Pancreas (tissue), 10 donors: ENCODE results near the gene SLC26A3. TPM values are rescaled to one million over a fixed set of nuclear protein-coding genes. Genes with fewer than 3 reads are reported as not detected.
A peak's percentile ranks its signal among the peaks of the same experiment; 100 is the strongest.
"Not testable (repeated sequence)": the region's sequence is repeated elsewhere in the genome, so short reads cannot be mapped to it uniquely, and the experiment has no call there.

Experiments
- ATAC-seq, 4 donors: fragments of 200-7000 bp; cut with Tn5 transposase; one replicate each; pipeline versions ENCODE4 v1.8.0 to v1.9.1; 2020; ENCODE audit warnings: mild to moderate bottlenecking in 4 of 4, moderate library complexity in 4 of 4
- DNase-seq, 6 donors: peaks; one replicate each; pipeline ENCODE4 v3.0.0-alpha.2; 2020
- FAIRE-seq: peaks from 2 replicates; lab custom pipeline; 2012; peaks lifted over from hg19 to GRCh38; lab: Jason Lieb, UNC
- H3K27ac ChIP-seq, 4 donors: fragments of 200-600 bp; sonication (generic); 1 replicate in 3 of 4; 2 replicates in 1 of 4; pipeline versions ENCODE4 v1.5.0 to v1.8.0; 2020
- H3K27me3 ChIP-seq, 4 donors: fragments of 200-600 bp; one replicate each; pipeline ENCODE4 v1.8.0; 2021
- H3K36me3 ChIP-seq, 3 donors: fragments of 200-600 bp; sonication (generic) in 1 of 3; one replicate each; pipeline versions ENCODE4 v1.5.0 to v1.8.0; 2020 to 2021
- H3K4me1 ChIP-seq, 3 donors: fragments of 200-600 bp; one replicate each; pipeline ENCODE4 v1.8.0; 2021
- H3K4me3 ChIP-seq, 4 donors: fragments of 200-600 bp; sonication (generic) in 2 of 4; one replicate each; pipeline versions ENCODE4 v1.5.0 to v1.8.0; 2020 to 2021
- H3K9me3 ChIP-seq, 4 donors: fragments of 200-600 bp; one replicate each; pipeline ENCODE4 v1.8.0; 2021
- CTCF ChIP-seq, 4 donors: fragments of 200-600 bp; sonication (generic) in 3 of 4; IDR thresholded peaks; one replicate each; pipeline versions ENCODE4 v1.5.0 to v1.8.0; 2021; ENCODE audit warnings: antibody characterized with exemption in 4 of 4
- WGBS, 2 donors: extraction: QIAGEN DNeasy Blood & Tissue Kit; methylation state at CpG; one replicate each; pipeline ENCODE4 v1.1.7; 2013; 5-methylcytosine and 5-hydroxymethylcytosine counted together
- intact Hi-C, 3 donors: fragments of 100-400 bp; cut with DNase I; formaldehyde crosslinking; loops; one replicate each; pipeline versions ENCODE4 v1.11.1 to v1.14.2; 2022
- polyA plus RNA-seq, 2 donors: library from polyadenylated mRNA; stranded (reverse); fragments of 200-250 nt; gene quantifications; one replicate each; pipeline ENCODE4 v1.2.3, GENCODE V29; 2013
- total RNA-seq, 6 donors: library from RNA; stranded (reverse); fragmentation: NEBNext Ultra II Directional in 4 of 6; extraction: Animal tissue kit (Norgen Biotek cat#: 25700) in 4 of 6; gene quantifications; one replicate each; pipeline versions ENCODE4 v1.2.1 to v1.2.4, GENCODE V29; 2021 to 2023
- donor health status: healthy with polysubstance abuse.
- donor health status: DM: no; HTN: no; CAD: no; lungs with moderate emphysema.
- donor health status: DM: no; HTN: no; CAD: no.
- donor health status: control.
- donor health status: control.
- donor health status: Bipolar disorder and iron deficiency.
- donor health status: DM: yes; HTN: yes; CAD: no.
- donor health status: DM: no; HTN: no; CAD: no.
- donor health status: DM: no; HTN: no; CAD: no.
- donor health status: DM: yes; HTN: yes; CAD: no.

The SLC26A3 gene
- total RNA-seq (1 to 10 TPM in 1 of 6 donors, under 1 TPM in 1, not detected in 4; 0.23 to 1.1 TPM), polyA plus RNA-seq (under 1 TPM in 1 of 2 donors, not detected in 1; 0.34 TPM)

- H3K4me1 ChIP-seq, result peaks cover 3 to 15% (median 6%) of the 10 kb centered on the region in 3 donors
- 73 to 90% methylated on average over 2 of the region's 2 CpGs for WGBS, 2 donors
- no peak within 1 kb of the TSS for H3K27ac ChIP-seq
- no peaks in the 10 kb centered on the region for H3K36me3 ChIP-seq
- intact Hi-C loops, result no loop called here
- FAIRE-seq, result no peak
- no peaks in the 10 kb centered on the region for H3K27me3 ChIP-seq
- no peak for DNase-seq
- H3K4me3 ChIP-seq, result no peak within 1 kb of the TSS
- ATAC-seq, result no peak
- no peak for TF ChIP-seq CTCF (IDR thresholded peaks at IDR 0.05)
- no peaks in the 10 kb centered on the region for H3K9me3 ChIP-seq
These were observed at the start of gene SLC26A3 for GRCh38 chr7:107803009-107803610. Gene SLC26A3 (minus strand): TSS chr7:107803223. CDS start chr7:107794509, 8,714 bp downstream.

GRCh38 chr7:107850643-107851042 lies 47.6 kb upstream of the SLC26A3 start:
- WGBS, 2 donors, result 21 to 37% methylated on average over 1 of the region's 1 CpG
- no peak for TF ChIP-seq CTCF (IDR thresholded peaks at IDR 0.05)
- H3K9me3 ChIP-seq, result no peaks in the 10 kb centered on the region
- intact Hi-C loops, result no loop called here
- DNase-seq, result no peak
- H3K36me3 ChIP-seq, result no peaks in the 10 kb centered on the region
- no peak overlapping the region for H3K27ac ChIP-seq
- H3K4me3 ChIP-seq, result no peak overlapping the region
- H3K4me1 ChIP-seq, result no peaks in the 10 kb centered on the region
- no peak for ATAC-seq
- FAIRE-seq, result no peak
- no peaks in the 10 kb centered on the region for H3K27me3 ChIP-seq

GRCh38 chr7:107850216-107850615 lies 47.2 kb upstream of the SLC26A3 start:
- FAIRE-seq, result no peak
- DNase-seq, result no peak
- intact Hi-C loops, result no loop called here
- no peaks in the 10 kb centered on the region for H3K4me1 ChIP-seq
- no peak for ATAC-seq
- H3K27me3 ChIP-seq, result no peaks in the 10 kb centered on the region
- H3K4me3 ChIP-seq, result no peak overlapping the region
- H3K27ac ChIP-seq, result no peak overlapping the region
- 92 to 93% methylated on average over 4 of the region's 4 CpGs for WGBS, 2 donors
- no peaks in the 10 kb centered on the region for H3K36me3 ChIP-seq
- no peaks in the 10 kb centered on the region for H3K9me3 ChIP-seq
- no peak for TF ChIP-seq CTCF (IDR thresholded peaks at IDR 0.05)

- H3K9me3 ChIP-seq, H3K4me3 ChIP-seq, H3K4me1 ChIP-seq, H3K27ac ChIP-seq, FAIRE-seq, DNase-seq, H3K36me3 ChIP-seq, intact Hi-C loops, H3K27me3 ChIP-seq, ATAC-seq: not testable (repeated sequence)
- WGBS, 2 donors, result 94 to 95% methylated on average over 14 to 31 of the region's 31 CpGs
These were observed 45.2 kb upstream of the SLC26A3 start for GRCh38 chr7:107848211-107848610.

- 94 to 96% methylated on average over 7 to 20 of the region's 20 CpGs for WGBS, 2 donors
- H3K9me3 ChIP-seq, ATAC-seq, H3K36me3 ChIP-seq, intact Hi-C loops, H3K4me3 ChIP-seq, H3K4me1 ChIP-seq, FAIRE-seq, H3K27ac ChIP-seq, H3K27me3 ChIP-seq: not testable (repeated sequence)
- peak in 1 of 6 donors; percentile 48 for DNase-seq
These were observed 44.8 kb upstream of the SLC26A3 start for GRCh38 chr7:107847836-107848175.

- Histone ChIP-seq H3K4me3 (no peak overlapping the region), H3K27ac (no peak overlapping the region), H3K9me3 (no peaks in the 10 kb centered on the region), H3K36me3 (no peaks in the 10 kb centered on the region), H3K4me1 (no peaks in the 10 kb centered on the region), H3K27me3 (no peaks in the 10 kb centered on the region)
- intact Hi-C loops, result no loop called here
- FAIRE-seq (no peak), DNase-seq (no peak), ATAC-seq (no peak)
- 91 to 97% methylated on average over 15 to 17 of the region's 18 CpGs for WGBS, 2 donors
- no peak for TF ChIP-seq CTCF (IDR thresholded peaks at IDR 0.05)
These were observed 44.3 kb upstream of the SLC26A3 start for GRCh38 chr7:107847168-107847835.
